Tibial nerve (tissue), 4 donors: ENCODE measurements around the gene PPP1R1B. TPM values are rescaled to one million over a fixed set of nuclear protein-coding genes. Genes with fewer than 3 reads are reported as not detected.
A peak's percentile ranks its signal among the peaks of the same experiment; 100 is the strongest.

Source experiments
- DNase-seq, 2 donors: peaks; one replicate each; pipeline ENCODE4 v3.0.0-alpha.2; 2019; ENCODE audit warnings: low spot score in 2 of 2
- H3K27ac ChIP-seq, 4 donors: fragments of 200-600 bp; sonication (generic) in 3 of 4; one replicate each; pipeline ENCODE4 v1.5.1; 2017 to 2019; ENCODE audit warnings: mild to moderate bottlenecking in 1 of 4
- H3K27me3 ChIP-seq, 2 donors: fragments of 200-600 bp; sonication (generic) in 1 of 2; one replicate each; pipeline versions ENCODE4 v1.5.1 to v1.6.0; 2017 to 2019
- H3K36me3 ChIP-seq, 3 donors: fragments of 200-600 bp; sonication (generic); one replicate each; pipeline ENCODE4 v1.5.1; 2018 to 2019
- H3K4me1 ChIP-seq, 4 donors: fragments of 200-600 bp; sonication (generic) in 3 of 4; one replicate each; pipeline ENCODE4 v1.5.1; 2017 to 2019
- H3K4me3 ChIP-seq, 4 donors: fragments of 200-600 bp; sonication (generic) in 3 of 4; one replicate each; pipeline ENCODE4 v1.5.1; 2017 to 2019; ENCODE audit warnings: mild to moderate bottlenecking in 1 of 4, moderate library complexity in 1 of 4
- H3K9me3 ChIP-seq, 4 donors: fragments of 200-600 bp; sonication (generic) in 3 of 4; one replicate each; pipeline ENCODE4 v1.5.1; 2017 to 2019
- EP300 ChIP-seq, 2 donors: sonication (generic); formaldehyde crosslinking; IDR thresholded peaks; one replicate each; pipeline ENCODE4 v1.6.1; 2017; ENCODE audit warnings: antibody characterized with exemption in 2 of 2, mild to moderate bottlenecking in 1 of 2
- POLR2A ChIP-seq, 2 donors: fragments of 450-650 bp; IDR thresholded peaks; one replicate each; pipeline ENCODE4 v1.6.1; 2017; ENCODE audit warnings: antibody characterized with exemption in 2 of 2, mild to moderate bottlenecking in 2 of 2, moderate library complexity in 2 of 2
- WGBS, 2 donors: methylation state at CpG; one replicate each; pipeline ENCODE4 v1.1.5; 2018; 5-methylcytosine and 5-hydroxymethylcytosine counted together
- total RNA-seq, 4 donors: library from RNA; depleted of rRNA; stranded (reverse); fragments of >200 nt; gene quantifications; one replicate each; pipeline ENCODE4 v1.1.0, GENCODE V29; 2016
- TF ChIP-seq, protein P1 (sequence below), 5 experiments: fragments of 200-600 bp in 3 of 5; fragments of 450-650 bp in 2 of 5; sonication (generic) in 3 of 5; IDR thresholded peaks; one replicate each; pipeline ENCODE4 v1.5.1; 2016 to 2019; ENCODE audit warnings: antibody characterized with exemption in 5 of 5, mild to moderate bottlenecking in 3 of 5, moderate library complexity in 2 of 5

Gene PPP1R1B
- total RNA-seq, 4 donors from 2014 or later, result 10.4 to 20.4 (median 12.7) TPM

DNA sequence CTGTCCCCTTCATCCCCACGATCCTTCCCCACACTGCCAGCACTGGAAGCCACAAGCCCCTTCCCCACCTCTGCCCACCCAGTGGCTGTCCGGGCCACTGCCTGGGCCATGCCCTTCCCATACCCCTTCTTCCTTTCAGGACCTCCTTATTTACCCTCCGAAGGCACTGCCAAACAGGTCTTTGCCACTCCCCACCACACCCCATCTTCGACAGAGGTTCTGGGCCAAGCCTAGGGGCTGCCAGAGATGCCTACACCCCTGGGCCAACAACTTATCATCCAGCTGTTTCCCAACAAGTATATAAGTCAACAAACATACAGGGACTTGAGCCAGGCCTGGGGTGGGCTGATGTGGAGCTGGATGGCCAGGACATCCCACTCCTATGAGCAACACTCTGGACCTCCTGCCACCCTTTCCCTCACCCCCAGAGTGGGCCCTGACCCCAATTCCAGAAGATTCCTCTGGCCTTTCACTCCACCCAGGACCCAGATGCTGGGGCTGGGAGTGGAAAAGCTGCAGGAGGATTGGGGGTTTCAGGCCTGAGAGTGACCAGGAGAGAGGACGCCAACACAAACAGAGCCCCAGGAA, 1.5 kb upstream of the PPP1R1B start:
- Histone ChIP-seq H3K4me3 (no peak overlapping the region), H3K4me1 (peaks cover 0 to 52% (median 23%) of the 10 kb centered on the region in 4 donors), H3K9me3 (no peaks in the 10 kb centered on the region), H3K27me3 (peaks cover 7 to 52% of the 10 kb centered on the region in 2 donors), H3K27ac (peak overlapping the region in 1 of 4 donors; percentile 62), H3K36me3 (no peaks in the 10 kb centered on the region)
- WGBS, 2 donors, result 45 to 47% methylated on average over 4 to 5 of the region's 5 CpGs
- TF ChIP-seq POLR2A (IDR thresholded peaks at IDR 0.05) (no peak), EP300 (IDR thresholded peaks at IDR 0.05) (no peak)
- TF ChIP-seq, protein P1, sequence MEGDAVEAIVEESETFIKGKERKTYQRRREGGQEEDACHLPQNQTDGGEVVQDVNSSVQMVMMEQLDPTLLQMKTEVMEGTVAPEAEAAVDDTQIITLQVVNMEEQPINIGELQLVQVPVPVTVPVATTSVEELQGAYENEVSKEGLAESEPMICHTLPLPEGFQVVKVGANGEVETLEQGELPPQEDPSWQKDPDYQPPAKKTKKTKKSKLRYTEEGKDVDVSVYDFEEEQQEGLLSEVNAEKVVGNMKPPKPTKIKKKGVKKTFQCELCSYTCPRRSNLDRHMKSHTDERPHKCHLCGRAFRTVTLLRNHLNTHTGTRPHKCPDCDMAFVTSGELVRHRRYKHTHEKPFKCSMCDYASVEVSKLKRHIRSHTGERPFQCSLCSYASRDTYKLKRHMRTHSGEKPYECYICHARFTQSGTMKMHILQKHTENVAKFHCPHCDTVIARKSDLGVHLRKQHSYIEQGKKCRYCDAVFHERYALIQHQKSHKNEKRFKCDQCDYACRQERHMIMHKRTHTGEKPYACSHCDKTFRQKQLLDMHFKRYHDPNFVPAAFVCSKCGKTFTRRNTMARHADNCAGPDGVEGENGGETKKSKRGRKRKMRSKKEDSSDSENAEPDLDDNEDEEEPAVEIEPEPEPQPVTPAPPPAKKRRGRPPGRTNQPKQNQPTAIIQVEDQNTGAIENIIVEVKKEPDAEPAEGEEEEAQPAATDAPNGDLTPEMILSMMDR (IDR thresholded peaks at IDR 0.05), result no peak
- DNase-seq, result no peak

DNA sequence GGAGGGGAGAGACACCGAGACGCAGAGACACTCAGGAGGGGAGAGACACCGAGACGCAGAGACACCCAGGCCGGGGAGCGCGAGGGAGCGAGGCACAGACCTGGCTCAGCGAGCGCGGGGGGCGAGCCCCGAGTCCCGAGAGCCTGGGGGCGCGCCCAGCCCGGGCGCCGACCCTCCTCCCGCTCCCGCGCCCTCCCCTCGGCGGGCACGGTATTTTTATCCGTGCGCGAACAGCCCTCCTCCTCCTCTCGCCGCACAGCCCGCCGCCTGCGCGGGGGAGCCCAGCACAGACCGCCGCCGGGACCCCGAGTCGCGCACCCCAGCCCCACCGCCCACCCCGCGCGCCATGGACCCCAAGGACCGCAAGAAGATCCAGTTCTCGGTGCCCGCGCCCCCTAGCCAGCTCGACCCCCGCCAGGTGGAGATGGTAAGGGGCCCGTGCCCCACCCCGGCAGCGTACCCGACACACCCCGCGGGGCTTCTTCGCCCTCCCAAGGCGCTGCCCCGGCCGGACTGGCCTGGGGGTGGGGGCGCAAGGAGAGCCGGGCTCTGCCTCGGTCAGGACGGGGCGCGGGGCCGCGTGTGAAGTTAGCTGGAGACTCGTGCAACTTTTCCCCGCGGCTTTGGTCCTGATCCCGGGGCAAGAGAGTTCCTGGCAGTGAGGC, 427 bp downstream of the PPP1R1B start:
- TF ChIP-seq POLR2A (IDR thresholded peaks at IDR 0.05) (no peak), EP300 (IDR thresholded peaks at IDR 0.05) (no peak)
- TF ChIP-seq, protein P1 (IDR thresholded peaks at IDR 0.05), result no peak
- Histone ChIP-seq H3K9me3 (no peaks in the 10 kb centered on the region), H3K4me1 (peaks cover 0 to 52% (median 25%) of the 10 kb centered on the region in 4 donors), H3K27me3 (peaks cover 7 to 59% of the 10 kb centered on the region in 2 donors), H3K4me3 (peak overlapping the region; percentile 24 to 50 (median 40)), H3K27ac (peak overlapping the region; percentile 4 to 90 (median 56)), H3K36me3 (no peaks in the 10 kb centered on the region)
- 0 to 2% methylated on average over 13 to 22 of the region's 72 CpGs for WGBS, 2 donors
- no peak for DNase-seq

DNA sequence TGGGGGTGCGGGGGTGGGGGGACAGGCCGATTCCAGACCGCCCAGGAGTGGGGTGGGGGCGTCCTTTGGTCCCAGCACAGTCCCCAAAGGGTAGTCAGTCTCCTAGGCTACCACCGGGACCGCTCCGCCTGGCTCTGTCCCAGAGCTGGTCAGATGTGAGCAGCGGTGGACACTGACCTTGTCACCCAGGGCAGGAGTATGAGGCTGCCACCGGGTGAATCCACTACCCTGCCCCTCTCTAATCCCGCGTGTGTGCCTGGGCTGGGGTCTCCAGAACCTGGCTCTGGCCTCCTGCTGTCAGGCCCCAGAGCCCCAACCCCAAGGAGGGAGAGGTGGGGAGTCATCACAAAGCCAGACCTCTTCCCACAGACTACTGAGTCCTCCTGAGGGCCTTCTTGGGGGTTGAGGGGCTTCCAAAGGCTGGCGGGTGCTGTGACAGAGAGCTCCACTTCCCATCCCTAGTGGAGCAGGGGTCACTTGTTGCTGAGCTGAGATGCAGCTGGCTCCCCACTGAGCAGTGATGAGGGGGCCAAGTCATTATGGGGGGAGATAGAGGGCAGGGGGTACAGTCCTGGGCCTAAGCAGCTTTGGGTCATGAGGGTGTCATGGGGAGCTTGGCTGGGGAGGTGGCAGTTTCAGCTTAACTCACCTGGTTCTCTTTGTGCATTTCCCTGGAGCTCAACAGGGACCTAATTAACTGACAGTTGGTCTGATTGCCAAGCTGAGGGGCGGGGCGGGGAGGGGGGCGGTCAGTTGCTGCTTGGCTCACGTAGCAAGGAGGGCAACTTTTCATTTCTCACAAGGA, 1.2 kb downstream of the PPP1R1B start:
- 40 to 65% methylated on average over 7 to 11 of the region's 16 CpGs for WGBS, 2 donors
- H3K36me3 ChIP-seq, result no peaks in the 10 kb centered on the region
- peak overlapping the region in 1 of 4 donors; percentile 32 for H3K4me3 ChIP-seq
- peaks cover 0 to 56% (median 23%) of the 10 kb centered on the region in 4 donors for H3K4me1 ChIP-seq
- H3K27me3 ChIP-seq, result peaks cover 7 to 59% of the 10 kb centered on the region in 2 donors
- DNase-seq, result no peak
- no peak for TF ChIP-seq EP300 (IDR thresholded peaks at IDR 0.05)
- no peak for TF ChIP-seq POLR2A (IDR thresholded peaks at IDR 0.05)
- TF ChIP-seq, protein P1 (IDR thresholded peaks at IDR 0.05), result no peak
- peak overlapping the region; percentile 4 to 90 (median 58) for H3K27ac ChIP-seq
- H3K9me3 ChIP-seq, result no peaks in the 10 kb centered on the region

DNA sequence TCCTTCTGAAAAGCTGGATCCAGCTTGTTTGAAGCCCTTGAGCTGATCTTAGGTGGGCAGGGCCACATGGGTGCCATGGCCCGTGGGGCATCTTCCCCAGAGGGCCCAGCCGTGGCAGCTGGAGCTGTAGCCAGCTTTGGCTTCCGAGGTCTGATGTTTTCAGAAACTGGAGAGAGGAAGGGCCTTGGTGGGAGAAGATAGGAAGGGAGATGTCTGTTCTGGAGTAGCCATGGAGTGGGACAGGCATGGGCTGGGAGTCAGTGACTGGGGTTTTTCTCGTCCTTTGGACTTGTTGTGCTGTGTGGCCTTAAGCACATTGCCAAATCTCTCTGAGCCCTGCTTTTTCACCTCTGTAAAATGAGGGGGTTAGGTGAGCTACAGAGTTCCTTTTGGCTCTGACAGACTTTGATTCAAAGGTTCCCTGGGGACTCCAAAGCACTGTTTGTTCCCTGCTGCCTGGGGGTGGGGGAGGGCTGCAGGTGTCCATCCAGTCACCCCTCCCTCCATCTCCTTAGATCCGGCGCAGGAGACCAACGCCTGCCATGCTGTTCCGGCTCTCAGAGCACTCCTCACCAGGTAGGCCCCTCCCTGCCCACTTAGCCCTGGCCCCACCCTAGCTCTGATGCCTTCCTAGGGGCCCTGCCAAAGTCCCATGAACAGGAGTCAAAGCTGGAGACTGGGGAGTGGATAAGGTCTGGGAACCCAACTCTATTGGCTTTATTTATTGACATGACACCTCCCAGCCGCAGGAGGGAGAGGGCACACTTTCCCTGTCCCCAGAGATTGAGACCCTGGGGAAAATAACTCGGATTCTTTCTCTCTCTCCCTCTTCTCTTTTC, 2.1 kb downstream of the PPP1R1B start:
- WGBS, 2 donors, result 59 to 66% methylated on average over 10 of the region's 10 CpGs

More for the DNA sequence above, 2.1 kb downstream of the PPP1R1B start:
- Histone ChIP-seq H3K9me3 (no peaks in the 10 kb centered on the region), H3K4me1 (peaks cover 0 to 56% (median 21%) of the 10 kb centered on the region in 4 donors), H3K27ac (peak overlapping the region in 2 of 4 donors; percentile 66 to 90), H3K27me3 (peaks cover 7 to 59% of the 10 kb centered on the region in 2 donors), H3K4me3 (no peak overlapping the region), H3K36me3 (no peaks in the 10 kb centered on the region)
- TF ChIP-seq POLR2A (IDR thresholded peaks at IDR 0.05) (no peak), EP300 (IDR thresholded peaks at IDR 0.05) (no peak)
- TF ChIP-seq, protein P1 (IDR thresholded peaks at IDR 0.05), result no peak
- no peak for DNase-seq
